ENCODE results near the gene RASSF5.

Gene RASSF5

DNA sequence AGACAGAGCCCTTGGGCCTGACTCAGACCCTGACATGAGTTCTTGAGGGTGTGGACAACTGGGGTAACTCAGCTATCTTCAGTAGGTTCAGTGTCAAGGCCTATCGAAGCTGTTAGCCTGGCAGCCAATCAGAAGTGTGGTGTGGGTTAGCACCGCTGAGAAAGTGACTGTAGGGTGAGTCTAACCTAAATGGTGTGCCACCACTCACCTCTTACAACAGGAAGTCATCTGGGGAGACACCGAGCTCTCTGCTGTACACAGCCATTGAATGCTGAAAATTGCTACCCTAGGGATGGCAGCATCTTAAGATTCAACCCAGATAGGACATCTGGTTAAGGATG lies 44.6 kb downstream of the RASSF5 start:
- peak; percentile 9 for DNase-seq

DNA sequence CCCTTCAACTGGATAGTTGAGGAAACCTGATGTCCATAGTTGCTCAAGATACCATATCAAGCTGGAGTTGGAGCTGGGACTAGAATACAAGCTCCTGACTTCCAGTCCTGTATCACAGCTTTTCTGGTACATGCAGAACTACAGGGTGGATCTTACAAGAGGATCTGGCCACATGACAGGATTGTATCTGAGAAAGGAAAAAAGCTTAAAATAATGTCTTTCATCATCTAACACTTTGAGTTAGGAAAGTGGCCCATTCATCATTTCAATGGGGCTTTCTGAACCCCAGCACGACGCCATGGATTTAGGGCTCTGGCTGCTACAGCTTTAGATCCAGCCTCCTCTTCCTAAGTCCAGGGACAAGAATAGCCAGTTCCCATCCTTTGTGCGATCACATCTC lies 46.9 kb downstream of the RASSF5 start:
- DNase-seq, result no peak

DNA sequence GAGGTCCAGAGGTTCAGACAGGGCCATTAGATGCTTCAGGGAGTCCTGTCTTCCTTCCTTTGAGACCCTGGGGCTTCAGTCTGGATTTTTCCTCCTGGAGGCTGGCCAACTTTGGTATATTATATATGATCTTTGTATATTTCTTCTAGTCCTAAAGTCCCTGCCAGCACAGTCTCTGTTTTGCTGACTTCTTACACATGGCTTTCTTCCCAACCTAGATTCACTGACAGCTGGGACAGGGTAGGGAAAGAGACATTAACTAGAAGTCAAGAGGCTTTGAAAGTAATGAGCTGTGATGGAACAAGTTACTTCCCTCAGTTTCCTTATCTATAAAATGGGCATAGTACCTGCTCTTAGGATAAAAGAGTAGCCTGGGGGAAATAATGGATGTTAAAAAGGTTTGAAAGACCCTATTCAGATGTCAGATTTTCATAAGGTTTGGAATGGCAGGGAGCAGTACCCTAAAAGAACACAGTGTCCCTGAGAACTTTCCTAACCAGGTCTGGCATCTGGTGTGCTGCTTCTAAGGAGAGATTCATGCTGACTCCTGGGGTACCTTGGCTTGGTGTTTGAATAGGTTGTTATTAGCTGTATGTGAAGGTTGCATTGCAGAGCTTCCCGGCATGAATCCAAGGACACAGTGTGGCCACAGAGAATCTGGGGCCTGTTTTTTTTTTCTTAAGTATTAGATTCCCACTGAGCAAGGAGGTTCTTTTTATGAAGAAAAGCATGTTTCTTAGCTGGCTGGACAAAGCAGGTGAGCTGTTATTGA lies 47.6 kb downstream of the RASSF5 start:
- no peak for DNase-seq

DNA sequence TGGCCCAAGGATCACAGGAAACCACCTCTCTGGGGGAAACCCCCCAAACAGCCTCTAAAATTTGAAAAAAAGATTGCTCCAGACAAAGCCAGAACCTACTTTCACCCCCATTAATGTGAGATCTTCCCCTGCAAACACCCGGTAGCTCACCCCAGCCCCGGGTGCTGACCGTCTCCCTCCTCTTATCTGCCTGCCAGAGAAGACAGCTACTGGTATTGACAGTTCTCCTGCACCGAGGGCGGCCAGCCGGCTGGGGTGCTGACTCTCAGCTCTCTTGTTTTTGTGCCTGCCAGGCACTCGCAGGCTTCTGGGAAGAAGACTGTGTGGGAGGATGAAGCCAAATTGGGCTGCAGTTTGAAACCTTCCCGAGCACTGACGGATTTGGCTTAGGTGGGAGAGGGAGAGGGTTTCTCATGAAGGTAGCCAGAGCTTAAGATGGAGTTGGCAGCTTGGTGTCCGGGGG lies 48.2 kb downstream of the RASSF5 start:
- peak; percentile 74 for DNase-seq

DNA sequence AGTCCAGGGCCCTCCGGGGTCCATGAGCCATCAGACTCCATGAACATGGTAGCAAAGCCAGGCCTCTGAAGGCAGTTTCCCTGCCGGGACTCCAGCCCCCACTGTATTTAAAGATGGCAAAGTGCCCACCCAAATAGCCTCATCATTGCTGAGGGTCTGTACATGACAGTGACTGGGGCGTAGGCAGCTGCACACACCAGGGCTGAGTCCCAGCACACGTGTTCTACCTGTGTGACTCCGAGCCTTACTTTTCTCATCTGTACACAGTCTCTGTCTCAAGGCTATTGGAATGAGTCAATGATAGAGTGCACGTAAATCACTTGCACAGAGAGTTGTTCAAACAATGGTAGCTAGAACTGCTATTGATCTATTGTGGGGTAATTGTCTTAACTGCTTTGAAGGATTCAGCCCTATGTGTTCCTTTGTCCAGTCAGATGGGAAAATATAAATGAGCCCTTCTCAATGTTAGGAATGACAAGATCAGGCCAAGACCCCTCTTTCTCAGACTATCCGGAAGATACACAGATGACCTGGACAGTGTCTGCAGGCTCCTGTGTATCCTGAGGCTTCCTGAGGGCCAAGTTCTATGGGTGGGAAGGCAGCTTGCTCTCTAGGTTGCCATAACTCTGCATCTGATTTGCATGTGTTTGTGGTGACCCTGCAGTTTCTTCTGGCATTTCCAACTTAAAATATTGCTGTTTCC lies 48.9 kb downstream of the RASSF5 start:
- DNase-seq, result no peak

DNA sequence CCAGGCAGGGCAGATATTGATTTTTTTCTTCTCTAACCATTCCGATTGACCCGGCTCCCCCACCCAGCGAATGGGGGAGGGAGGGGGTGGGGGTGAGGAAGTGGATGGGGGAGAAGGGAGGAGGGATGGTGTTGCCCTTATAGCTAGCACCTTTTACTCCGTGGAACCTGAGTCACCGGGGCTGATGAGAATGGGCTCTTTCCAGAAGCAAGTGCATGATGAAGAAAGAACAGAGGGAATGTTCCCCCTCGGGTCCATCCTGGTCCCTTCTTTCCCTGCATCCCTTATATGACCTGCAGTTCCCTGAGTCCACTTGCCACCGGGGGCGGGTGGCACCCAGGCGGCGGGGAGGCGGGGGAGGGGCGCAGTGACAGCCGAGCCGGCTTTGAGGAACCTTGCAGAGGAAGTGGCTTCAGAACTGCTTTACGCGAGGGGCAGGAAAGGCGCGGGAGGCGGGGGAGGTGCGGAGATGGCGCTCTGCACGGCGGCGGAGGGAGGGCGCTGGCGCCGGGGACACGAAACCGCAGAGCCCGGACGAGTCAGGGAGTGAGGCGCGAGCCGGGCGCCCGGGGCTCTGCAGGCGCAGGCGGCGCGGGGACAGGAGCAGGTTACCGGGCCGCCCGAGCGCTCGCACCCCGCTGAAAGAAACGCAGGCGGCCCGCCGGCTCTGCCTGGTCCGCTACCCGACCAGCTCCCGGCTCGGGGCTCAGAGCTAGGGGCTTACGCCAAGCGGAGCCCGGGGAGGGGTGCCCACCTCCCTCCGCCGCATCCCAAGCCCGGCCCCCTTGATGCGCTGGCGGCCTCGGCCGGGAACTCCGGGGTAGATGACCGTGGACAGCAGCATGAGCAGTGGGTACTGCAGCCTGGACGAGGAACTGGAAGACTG lies 49.7 kb downstream of the RASSF5 start:
- peak; percentile 95 for DNase-seq

DNA sequence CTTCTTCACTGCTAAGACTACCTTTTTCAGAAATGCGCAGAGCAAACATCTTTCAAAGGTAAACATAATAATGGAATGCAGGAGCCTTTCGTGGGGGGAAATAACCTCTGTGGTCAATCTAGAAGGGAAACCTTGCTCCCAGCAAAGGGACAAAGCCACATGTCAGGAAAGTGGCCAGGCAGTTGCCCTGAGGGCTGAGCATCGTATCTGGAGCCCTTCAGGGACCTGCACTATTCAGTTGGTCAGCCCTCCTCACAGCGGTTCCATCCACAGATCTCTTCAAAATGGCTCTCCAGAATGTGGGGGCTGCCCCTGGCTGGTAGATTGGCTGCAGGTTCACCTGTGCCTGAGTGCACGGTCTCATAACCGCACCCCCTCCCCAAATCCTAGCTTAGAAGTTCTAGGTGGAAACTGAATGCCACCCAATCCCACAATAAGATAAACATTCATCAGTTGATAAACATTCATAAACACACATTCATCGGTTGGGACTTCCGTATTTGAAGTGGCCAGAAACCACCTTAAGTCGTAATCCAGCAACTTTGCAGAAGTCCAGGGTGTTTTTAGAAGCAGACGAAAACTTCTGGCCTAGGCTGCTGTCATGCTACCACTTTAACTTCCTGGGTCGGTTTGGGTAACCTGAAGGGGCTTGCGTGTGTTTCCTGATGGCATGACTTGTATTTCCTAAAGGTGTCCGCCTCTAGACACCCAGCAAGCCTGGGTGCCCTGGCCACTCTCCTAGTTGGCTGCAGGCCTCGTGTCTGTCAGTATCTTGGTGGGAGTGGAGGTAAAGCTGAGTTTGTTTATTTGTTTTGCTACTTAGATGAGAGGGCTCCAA lies 50.5 kb downstream of the RASSF5 start:
- peak; percentile 77 for DNase-seq

DNA sequence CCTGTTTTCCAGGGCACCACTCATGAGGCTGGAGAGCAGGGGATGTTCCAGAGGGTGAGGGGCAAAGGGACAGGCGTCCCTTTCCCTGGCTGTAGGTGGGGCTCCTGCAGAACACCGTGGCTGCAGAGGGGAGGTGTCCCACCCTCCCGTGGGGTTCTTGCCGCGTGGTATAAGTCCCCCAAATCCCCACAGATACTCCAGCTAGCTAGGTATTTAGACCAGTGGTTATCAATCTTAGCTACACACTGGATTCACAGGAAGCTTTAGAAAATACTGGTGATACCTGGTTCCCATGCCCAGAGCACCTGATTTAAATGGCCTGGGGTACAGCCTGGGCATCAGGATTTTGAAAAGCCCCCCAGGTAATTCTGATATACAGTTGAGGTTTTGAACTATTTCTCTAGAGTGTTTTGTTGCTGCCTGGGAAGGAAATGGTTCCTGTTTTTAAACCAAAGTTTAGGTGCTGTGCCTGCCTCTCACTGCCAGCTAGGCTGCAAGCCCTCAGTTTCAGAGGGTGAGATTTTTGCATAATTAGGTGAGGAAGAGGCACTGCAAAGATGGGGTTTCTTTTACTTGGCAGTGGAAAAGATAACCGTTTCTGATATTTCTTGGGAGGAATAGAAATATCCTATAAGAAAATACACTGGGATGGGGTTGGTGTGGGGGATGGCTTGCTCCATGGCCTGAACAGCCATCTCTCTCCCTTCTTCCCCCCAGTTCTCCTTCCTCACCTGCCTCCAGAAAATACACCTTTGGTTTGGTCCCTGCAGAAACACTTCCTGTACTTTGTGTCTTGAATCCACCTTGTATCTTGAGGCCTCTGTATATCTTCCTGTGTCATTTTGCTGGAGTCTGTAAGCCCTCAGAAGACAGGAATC lies 51.7 kb downstream of the RASSF5 start:
- peak; percentile 33 for DNase-seq

DNA sequence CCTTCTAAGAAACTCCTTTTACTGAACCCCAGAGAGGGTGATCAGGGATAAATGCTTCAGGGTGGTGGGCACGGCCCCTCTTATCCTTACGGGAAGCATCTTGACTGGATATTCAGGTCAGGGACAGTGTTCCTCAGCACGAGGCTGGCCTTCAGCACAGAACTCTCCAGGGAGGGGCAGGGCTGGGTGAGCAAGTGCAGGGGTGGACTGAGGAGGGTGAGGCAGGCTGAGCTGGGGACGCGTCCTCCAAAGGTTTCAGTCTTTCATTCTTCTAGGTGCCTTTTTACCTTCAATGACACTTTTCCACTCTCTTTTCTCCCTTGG lies 52.3 kb downstream of the RASSF5 start:
- peak; percentile 24 for DNase-seq

DNA sequence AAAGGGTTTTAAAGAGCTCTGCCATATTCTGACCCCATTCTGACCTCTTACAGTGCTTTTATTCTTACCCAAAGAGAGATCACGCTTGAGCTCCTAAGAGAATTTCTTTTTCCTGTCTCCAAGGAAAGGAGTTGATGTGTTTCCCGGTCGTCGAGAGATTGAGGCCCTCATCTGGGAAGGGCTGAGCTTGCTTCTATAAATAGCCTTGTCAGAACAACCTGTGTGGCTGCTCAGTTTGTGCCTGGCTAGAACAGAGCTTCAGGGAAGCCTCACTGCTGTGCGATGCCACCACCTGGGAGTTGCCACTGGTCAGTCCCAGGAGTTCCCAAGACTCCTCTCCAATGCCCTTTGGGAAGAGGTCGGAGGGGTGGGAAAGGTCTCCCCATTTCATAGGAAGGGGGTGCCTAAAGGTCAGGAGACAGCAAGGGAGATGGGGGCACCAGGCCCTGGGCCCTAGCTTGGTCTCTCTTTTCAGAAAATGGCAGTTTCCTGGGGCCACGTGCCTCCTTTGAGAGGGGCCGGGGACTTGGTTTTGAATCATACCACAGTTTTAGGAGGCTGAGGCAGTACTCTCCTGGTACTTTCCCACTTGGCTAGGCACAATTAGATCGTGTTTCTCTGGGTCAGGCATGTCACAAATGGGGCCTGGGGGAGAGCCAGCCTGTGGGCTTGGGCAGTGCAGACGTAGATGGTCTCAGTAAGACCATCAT lies 52.8 kb downstream of the RASSF5 start:
- no peak for DNase-seq

DNA sequence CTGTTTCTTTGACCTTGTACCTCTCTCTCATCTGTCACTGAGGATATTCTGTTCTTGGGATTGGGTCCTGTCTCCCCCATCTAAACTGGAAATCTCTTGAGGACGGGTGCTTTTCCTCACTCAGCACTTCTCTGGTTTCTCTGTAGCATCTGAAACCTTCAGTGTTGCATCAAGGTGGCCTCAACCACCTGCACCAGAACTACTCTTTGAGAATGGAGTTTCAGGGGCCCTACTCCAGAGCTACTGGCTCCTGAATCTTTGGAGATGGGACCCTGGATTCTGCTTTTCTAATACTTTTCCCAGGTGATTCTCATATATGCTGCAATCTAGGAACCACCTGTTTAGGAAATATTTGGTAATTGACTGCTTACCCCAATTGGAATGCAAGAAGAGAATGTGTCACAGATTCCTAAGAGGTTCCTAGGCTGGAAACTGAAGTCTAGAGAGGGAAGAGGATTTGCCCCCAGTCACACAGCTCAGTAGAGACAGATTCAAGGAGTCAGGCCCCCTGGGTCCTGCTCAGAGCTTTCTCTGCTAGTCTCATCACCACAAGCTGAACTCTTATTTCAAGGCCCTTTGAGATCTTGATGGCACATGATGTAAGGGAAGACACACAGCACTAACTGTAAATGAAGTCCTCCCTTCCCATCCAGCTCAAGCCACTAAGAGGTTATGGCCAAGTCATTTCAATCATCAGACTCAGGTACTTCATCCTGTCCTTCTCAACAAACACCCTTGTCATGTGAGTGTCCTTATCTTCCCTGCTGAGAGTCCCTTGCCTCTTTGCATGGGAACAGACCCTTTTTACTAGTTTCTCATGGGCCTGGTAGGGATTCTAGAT lies 56.3 kb downstream of the RASSF5 start:
- DNase-seq, result no peak

DNA sequence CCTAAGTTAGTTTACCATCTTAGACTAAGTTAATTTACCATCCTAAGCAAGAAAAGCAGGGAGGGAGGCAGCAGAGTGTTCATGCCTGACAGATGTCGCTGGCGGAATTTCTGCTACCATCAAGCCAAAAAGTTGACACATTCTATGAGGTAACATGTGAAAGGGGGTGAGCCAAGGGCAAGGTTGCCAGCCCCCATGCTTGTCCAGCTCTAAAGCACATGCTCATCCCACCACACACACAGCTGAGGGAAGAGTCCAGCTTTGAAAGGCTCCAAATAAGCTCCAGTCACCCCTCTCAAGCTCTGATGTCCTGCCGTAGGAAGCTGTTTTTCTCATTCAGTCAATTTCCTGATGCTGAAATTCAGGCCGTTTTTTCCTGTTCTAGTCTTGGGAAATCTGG lies 58.7 kb downstream of the RASSF5 start:
- no peak for DNase-seq

DNA sequence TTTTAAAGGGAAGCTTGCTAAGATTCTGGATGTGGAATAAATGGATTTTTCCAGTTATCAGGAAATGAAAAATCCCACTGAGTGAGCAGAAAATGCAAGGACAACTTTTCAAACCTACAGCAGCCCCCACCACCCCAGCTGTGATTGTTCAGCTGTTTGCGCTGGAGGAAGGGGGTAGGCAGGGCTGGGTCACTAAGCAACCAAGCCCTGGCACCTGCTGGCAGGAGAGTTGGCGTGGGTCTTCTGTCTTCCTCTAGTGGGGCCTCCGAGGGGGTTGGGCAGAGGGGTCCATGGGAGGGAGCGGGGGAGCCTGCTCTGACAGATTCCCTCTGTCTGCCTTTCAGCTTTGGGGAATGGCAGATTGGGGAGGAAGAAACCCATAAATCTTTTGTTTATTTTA lies 59.7 kb downstream of the RASSF5 start:
- no peak for DNase-seq

DNA sequence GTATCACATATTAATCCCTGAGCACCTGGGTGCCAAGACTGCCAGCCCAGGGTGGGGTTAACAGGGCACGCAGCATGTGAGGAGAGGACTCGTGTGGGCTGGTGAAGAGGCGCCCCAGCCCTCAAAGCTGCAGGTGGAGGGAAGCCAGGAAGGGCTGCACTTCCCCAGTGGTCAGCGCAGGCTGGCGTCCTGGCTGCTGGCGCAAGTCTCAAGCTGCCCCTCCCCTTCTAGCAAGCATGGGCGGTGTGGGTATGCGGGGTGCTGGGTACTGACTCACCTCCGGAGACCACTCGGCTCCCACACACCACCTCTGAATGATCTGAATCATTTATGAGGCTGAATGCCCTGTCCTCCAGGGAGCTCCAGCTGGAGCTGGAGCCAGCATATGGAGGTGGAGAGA lies 60.9 kb downstream of the RASSF5 start:
- no peak for DNase-seq

DNA sequence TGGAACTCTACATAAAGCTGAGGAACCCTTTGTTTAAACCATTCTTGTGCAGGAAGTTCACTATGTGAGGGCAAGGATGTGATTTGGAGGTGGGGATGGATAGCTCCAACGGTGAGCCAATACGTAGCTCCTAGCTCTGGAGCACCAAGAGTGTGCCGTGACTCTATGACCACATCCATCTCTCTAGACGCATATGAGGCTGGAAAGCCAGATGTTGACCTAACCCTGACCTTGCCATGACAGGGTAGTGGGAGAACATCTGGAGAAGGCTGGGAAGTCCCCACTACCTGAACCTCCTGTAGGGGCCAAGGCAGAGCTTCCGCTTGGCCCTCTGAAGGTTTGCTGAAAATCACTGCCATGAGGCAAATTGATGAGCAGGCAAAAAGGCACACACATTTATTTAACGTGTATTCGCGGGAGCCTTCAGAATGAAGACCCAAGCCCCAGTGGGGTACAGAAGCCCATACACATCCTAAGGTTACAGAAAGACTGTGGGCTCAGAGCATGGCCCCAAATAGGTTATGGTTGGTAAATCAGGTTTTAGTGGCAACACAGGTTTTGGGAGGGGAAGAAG lies 61.5 kb downstream of the RASSF5 start:
- no peak for DNase-seq

DNA sequence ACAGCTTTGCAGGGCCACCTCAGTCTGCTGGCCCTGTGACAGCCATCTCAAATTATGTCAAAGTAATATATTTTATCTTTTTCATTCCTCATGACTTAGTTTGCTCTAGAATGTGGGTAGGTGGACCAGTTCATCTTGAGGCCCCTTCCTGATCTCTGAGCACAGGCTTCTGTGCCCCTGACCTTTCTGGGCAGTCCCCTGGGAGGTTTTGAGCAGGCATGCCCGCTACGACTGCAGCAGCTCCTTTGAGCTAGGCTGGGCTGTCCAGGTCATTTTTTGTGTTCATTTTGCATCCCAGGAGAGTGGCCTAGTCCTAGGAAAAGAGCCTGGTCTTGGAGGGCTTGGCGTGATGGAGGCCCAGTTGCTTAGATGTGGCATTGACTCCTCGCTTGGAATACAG lies 62.2 kb downstream of the RASSF5 start:
- DNase-seq, result no peak

DNA sequence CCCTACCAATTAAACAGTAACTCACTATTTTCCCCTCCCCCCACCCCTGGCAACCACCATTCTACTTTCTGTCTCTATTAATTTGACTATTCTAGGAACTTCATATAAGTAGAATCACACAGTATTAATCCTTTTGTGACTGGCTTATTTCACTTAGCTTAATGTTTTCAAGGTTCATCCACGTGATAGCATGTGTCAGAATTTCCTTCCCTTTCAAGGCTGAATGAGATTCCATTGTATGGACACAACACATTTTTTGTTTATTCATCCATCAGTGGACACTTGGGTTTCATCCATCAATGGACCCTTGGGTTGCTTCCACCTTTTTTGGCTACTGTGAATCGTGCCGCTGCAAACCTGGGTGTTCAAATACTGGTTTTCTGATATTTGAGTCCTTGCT lies 63.2 kb downstream of the RASSF5 start:
- DNase-seq, result no peak

DNA sequence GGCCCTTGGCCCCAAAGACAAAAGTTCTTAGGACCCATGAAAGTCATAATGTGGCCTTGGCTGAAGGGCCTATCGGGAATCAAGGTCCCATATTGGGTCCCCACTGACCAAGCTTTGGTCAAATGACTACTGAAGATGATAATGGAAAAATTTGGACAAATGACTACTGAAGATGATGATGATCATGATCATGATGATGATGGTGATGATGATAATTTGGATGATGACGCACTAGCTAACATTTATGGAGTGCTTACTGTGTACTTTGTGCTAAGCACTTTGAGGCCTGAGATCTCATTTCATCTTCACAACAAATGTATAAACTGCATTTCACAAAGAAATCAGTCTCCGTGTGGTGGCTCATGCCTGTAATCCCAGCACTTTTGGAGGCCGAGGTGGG lies 65.5 kb downstream of the RASSF5 start:
- no peak for DNase-seq

DNA sequence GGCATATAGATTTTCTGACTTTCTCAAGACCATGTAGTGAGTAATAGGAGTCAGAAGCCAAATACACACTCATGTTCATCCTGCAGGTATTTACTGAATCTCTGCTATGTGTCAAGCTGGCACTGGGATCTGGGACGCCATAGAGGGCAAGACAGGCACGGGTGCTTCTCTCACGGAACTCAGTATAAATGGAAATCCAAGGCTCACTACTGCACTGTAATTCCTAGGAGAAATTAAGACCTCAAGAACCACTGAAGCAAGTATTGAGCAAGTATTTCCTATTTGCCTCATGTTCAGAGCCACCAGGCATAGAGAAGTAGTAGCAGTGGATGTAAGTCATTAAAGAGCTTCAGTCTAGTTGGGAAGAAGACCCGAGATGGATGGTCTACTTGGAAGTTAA lies 66.0 kb downstream of the RASSF5 start:
- no peak for DNase-seq

DNA sequence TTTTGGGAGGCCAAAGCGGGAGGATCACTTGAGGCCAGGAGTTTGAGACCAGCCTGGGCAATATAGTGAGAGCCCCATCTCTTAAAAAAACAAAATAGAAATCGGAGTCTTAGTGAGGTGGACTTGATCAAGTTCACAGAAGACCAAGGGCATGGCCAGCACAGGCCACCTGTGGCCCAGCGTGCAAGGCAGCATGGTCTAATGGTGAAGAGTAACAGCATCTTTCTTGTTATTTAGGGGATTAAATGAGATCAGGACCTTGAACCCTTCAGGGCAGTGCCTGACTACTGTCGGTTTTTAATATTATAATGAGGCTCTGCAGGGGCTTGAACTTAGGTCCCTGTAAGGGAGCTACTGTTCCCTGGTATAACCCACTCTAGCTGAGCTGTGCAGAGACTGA lies 66.4 kb downstream of the RASSF5 start:
- DNase-seq, result no peak

Data from hematopoietic multipotent progenitor cell treated with erythropoietin and hydrocortisone succinate and interleukin-3 and kit ligand, for 4 days (in vitro differentiated cells).